Stimulated activated CD4-positive, alpha-beta T cell treated with anti-CD3 and anti-CD28 coated beads, Interleukin-2, amount 100 ng/mL, for 24 hours (primary cell): ENCODE data around the gene ZMYM4.
"Not testable (repeated sequence)": the region's sequence is repeated elsewhere in the genome, so short reads cannot be mapped to it uniquely, and the experiment has no call there.

ENCODE experiments used
- DNase-seq, 2 donors: peaks; one replicate each; pipeline ENCODE4 v3.0.0-alpha.2; 2020

The ZMYM4 gene

GRCh38 chr1:35268282-35269200, at the start of gene ZMYM4:
ZMYM4 (plus strand) TSS chr1:35268709; CDS start chr1:35269047, 338 bp downstream.
- DNase-seq = peak; percentile 88 to 89

GRCh38 chr1:35220976-35221375, 47.5 kb upstream of the ZMYM4 start:
- DNase-seq = no peak

GRCh38 chr1:35222322-35223083, 46.0 kb upstream of the ZMYM4 start:
- no peak for DNase-seq

- no peak for DNase-seq
Measured at GRCh38 chr1:35223084-35223630, 45.4 kb upstream of the ZMYM4 start.

- no peak for DNase-seq
Measured at GRCh38 chr1:35226546-35226945, 42.0 kb upstream of the ZMYM4 start.

- no peak for DNase-seq
Measured at GRCh38 chr1:35229587-35230360, 38.7 kb upstream of the ZMYM4 start.

GRCh38 chr1:35231287-35231686, 37.2 kb upstream of the ZMYM4 start:
- no peak for DNase-seq

- DNase-seq = not testable (repeated sequence)
Measured at GRCh38 chr1:35236772-35237171, 31.7 kb upstream of the ZMYM4 start.

GRCh38 chr1:35243691-35244090, 24.8 kb upstream of the ZMYM4 start:
- DNase-seq = no peak

- no peak for DNase-seq
Measured at GRCh38 chr1:35247256-35247655, 21.3 kb upstream of the ZMYM4 start.

- DNase-seq = no peak
Measured at GRCh38 chr1:35253941-35254340, 14.6 kb upstream of the ZMYM4 start.

- DNase-seq = no peak
Measured at GRCh38 chr1:35255276-35255675, 13.2 kb upstream of the ZMYM4 start.

- no peak for DNase-seq
Measured at GRCh38 chr1:35259561-35259960, 8.9 kb upstream of the ZMYM4 start.

- no peak for DNase-seq
Measured at GRCh38 chr1:35261412-35262120, 6.9 kb upstream of the ZMYM4 start.

GRCh38 chr1:35264035-35264434, 4.5 kb upstream of the ZMYM4 start:
- no peak for DNase-seq

- DNase-seq = no peak
Measured at GRCh38 chr1:35264871-35265270, 3.6 kb upstream of the ZMYM4 start.

GRCh38 chr1:35266306-35266705, 2.2 kb upstream of the ZMYM4 start:
- DNase-seq = no peak

GRCh38 chr1:35269201-35269988, 886 bp downstream of the ZMYM4 start:
- DNase-seq = no peak

- no peak for DNase-seq
Measured at GRCh38 chr1:35269989-35270289, 1.4 kb downstream of the ZMYM4 start.

- DNase-seq = no peak
Measured at GRCh38 chr1:35270836-35271235, 2.3 kb downstream of the ZMYM4 start.

GRCh38 chr1:35274197-35274596, 5.7 kb downstream of the ZMYM4 start:
- DNase-seq = no peak
